ENCODE data around the gene DEDD. TPM values are rescaled to one million over a fixed set of nuclear protein-coding genes. Genes with fewer than 3 reads are reported as not detected.

Gene DEDD
- total RNA-seq, 4 donors from 2014 or later: 23.0 to 48.7 (median 31.4) TPM

DNA sequence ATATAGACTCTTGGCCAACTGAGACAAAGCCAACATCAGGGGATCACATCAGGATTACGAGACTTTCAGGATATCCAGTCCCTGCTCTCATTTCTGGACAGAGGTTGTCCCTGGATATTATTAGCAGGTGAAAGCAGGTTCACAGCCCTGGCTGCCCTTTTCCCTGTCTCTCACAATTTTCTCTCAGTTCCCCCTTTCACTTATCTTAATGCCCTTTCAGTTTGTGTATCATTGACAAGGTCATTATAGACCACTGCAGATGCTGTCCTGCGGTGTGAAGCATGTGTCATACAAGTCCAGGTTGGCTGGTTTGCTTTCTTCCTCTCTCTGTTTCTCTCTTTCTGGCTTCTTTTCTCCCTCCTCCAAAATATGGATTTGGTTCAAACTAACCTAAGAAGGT, 36.5 kb downstream of the DEDD start:
- TF ChIP-seq, protein P1, sequence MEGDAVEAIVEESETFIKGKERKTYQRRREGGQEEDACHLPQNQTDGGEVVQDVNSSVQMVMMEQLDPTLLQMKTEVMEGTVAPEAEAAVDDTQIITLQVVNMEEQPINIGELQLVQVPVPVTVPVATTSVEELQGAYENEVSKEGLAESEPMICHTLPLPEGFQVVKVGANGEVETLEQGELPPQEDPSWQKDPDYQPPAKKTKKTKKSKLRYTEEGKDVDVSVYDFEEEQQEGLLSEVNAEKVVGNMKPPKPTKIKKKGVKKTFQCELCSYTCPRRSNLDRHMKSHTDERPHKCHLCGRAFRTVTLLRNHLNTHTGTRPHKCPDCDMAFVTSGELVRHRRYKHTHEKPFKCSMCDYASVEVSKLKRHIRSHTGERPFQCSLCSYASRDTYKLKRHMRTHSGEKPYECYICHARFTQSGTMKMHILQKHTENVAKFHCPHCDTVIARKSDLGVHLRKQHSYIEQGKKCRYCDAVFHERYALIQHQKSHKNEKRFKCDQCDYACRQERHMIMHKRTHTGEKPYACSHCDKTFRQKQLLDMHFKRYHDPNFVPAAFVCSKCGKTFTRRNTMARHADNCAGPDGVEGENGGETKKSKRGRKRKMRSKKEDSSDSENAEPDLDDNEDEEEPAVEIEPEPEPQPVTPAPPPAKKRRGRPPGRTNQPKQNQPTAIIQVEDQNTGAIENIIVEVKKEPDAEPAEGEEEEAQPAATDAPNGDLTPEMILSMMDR (IDR thresholded peaks at IDR 0.05): no peak
- no peak for TF ChIP-seq POLR2A (IDR thresholded peaks at IDR 0.05)

GRCh38 chr1:161095230-161095629, 37.2 kb downstream of the DEDD start:
- H3K9me3 ChIP-seq: no peaks in the 10 kb centered on the region
- no peak for DNase-seq
- no peak overlapping the region for H3K4me3 ChIP-seq
- no peak overlapping the region for H3K27ac ChIP-seq
- no peaks in the 10 kb centered on the region for H3K27me3 ChIP-seq
- no peak for TF ChIP-seq POLR2A (IDR thresholded peaks at IDR 0.05)
- TF ChIP-seq, protein P1 (IDR thresholded peaks at IDR 0.05): no peak
- H3K36me3 ChIP-seq: no peaks in the 10 kb centered on the region
- H3K4me1 ChIP-seq: peaks cover 0 to 11% (median 4%) of the 10 kb centered on the region in 4 donors

More for the DNA sequence above, 36.5 kb downstream of the DEDD start:
- Histone ChIP-seq H3K9me3 (no peaks in the 10 kb centered on the region), H3K4me1 (peaks cover 0 to 11% (median 4%) of the 10 kb centered on the region in 4 donors), H3K36me3 (peaks cover 0 to 8% (median 0%) of the 10 kb centered on the region in 3 donors), H3K27ac (no peak overlapping the region), H3K27me3 (no peaks in the 10 kb centered on the region), H3K4me3 (no peak overlapping the region)
- no peak for DNase-seq

DNA sequence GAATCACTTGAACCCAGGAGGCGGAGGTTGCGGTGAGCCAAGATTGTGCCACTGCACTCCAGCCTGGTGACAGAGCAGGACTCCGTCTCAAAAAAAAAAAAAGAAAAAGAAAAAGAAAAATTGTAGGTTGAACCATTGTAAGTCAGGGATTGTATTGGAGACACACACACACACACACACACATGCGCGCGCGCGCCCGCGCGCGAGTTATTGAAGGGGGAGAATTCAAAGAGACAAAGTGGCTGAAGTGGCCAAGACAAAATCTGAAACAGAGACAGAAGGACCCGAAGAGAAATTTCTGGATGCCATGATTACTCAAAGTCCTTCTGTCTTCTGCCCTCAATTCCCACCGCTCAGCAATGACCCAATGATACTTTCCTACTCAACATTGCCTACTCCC, 38.0 kb downstream of the DEDD start:
- H3K4me1 ChIP-seq: peaks cover 0 to 11% (median 4%) of the 10 kb centered on the region in 4 donors
- no peaks in the 10 kb centered on the region for H3K27me3 ChIP-seq
- no peaks in the 10 kb centered on the region for H3K36me3 ChIP-seq
- H3K4me3 ChIP-seq: no peak overlapping the region
- no peak for TF ChIP-seq POLR2A (IDR thresholded peaks at IDR 0.05)
- TF ChIP-seq, protein P1 (IDR thresholded peaks at IDR 0.05): no peak
- DNase-seq: peak in 1 of 3 donors; percentile 15
- no peaks in the 10 kb centered on the region for H3K9me3 ChIP-seq
- H3K27ac ChIP-seq: no peak overlapping the region

- Histone ChIP-seq H3K27ac (no peak overlapping the region), H3K9me3 (no peaks in the 10 kb centered on the region), H3K27me3 (no peaks in the 10 kb centered on the region), H3K36me3 (no peaks in the 10 kb centered on the region), H3K4me1 (peaks cover 0 to 5% (median 0%) of the 10 kb centered on the region in 4 donors), H3K4me3 (no peak overlapping the region)
- DNase-seq: peak in 1 of 3 donors; percentile 9
- TF ChIP-seq POLR2A (IDR thresholded peaks at IDR 0.05): no peak
- TF ChIP-seq, protein P1 (IDR thresholded peaks at IDR 0.05): no peak
These were observed 39.8 kb downstream of the DEDD start for GRCh38 chr1:161092621-161093028.

GRCh38 chr1:161091796-161092507, 40.5 kb downstream of the DEDD start:
- Histone ChIP-seq H3K27me3 (no peaks in the 10 kb centered on the region), H3K9me3 (no peaks in the 10 kb centered on the region), H3K4me3 (no peak overlapping the region), H3K4me1 (peaks cover 0 to 1% (median 0%) of the 10 kb centered on the region in 4 donors), H3K27ac (no peak overlapping the region), H3K36me3 (no peaks in the 10 kb centered on the region)
- TF ChIP-seq POLR2A (IDR thresholded peaks at IDR 0.05): no peak
- peak in 1 of 3 donors; percentile 5 for DNase-seq

GRCh38 chr1:161091093-161091492, 41.4 kb downstream of the DEDD start:
- no peaks in the 10 kb centered on the region for H3K9me3 ChIP-seq
- DNase-seq: peak in 1 of 3 donors; percentile 42
- H3K27me3 ChIP-seq: no peaks in the 10 kb centered on the region

More at GRCh38 chr1:161091093-161091492, 41.4 kb downstream of the DEDD start:
- Histone ChIP-seq H3K4me3 (no peak overlapping the region), H3K4me1 (peaks cover 0 to 8% (median 0%) of the 10 kb centered on the region in 4 donors), H3K27ac (no peak overlapping the region), H3K36me3 (no peaks in the 10 kb centered on the region)
- TF ChIP-seq, protein P1 (IDR thresholded peaks at IDR 0.05): no peak
- no peak for TF ChIP-seq POLR2A (IDR thresholded peaks at IDR 0.05)

Measured in Peyer's patch (tissue), 4 donors.